ENCODE data around the gene ACADS.

Gene ACADS

DNA sequence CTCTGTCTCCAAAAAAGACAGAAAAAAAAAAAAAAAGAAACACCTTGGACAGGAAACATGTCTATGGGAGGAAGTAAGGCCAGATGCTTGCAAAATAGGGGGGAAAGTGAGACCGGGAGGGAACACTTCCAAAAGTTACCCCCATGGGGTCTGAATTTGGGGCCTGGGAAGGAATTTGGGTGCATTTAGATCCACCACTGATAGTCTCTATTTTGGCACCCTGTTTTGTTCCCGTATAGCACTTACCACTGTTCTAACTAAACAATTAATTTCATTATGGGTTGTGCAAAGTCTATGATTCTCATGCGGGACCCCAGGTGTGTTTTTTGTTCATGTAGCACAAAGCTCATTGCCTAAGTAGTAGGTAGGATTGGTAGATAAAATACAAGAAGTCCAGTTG lies 40.1 kb upstream of the ACADS start:
- no peak for TF ChIP-seq OSR1 (CRISPR knock-in tag; IDR thresholded peaks at IDR 0.05)

DNA sequence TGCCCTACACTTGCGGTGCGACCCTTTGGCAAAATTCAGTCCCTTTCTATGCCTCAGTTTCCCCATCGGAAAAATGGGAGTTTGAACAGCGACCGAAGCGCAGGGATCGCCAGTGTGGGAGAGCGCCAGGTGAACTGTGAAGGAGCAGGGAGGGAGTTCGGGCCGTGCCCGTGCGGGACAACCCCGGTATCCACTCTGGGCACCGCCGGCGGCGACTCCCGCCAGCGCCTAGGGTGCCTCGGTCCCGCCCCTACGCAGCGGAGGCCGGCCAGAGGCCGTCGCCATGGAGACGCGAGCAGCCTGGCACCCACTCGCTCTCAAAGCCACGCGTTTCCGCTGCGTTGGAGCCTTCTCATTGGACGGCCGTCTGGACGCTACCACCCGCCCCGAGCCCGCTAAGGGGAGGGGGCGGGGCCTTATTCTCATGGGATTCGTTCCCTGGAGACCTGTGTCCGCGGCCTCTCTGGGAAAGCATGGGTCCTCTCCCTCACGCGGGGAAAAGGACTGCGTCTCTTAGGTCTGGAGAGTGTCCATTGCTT lies 39.4 kb upstream of the ACADS start:
- TF ChIP-seq PPARA (CRISPR knock-in tag; IDR thresholded peaks at IDR 0.05; ENCODE audit: borderline replicate concordance): no peak
- TF ChIP-seq, protein P1, sequence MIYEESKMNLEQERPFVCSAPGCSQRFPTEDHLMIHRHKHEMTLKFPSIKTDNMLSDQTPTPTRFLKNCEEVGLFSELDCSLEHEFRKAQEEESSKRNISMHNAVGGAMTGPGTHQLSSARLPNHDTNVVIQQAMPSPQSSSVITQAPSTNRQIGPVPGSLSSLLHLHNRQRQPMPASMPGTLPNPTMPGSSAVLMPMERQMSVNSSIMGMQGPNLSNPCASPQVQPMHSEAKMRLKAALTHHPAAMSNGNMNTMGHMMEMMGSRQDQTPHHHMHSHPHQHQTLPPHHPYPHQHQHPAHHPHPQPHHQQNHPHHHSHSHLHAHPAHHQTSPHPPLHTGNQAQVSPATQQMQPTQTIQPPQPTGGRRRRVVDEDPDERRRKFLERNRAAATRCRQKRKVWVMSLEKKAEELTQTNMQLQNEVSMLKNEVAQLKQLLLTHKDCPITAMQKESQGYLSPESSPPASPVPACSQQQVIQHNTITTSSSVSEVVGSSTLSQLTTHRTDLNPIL (CRISPR knock-in tag; IDR thresholded peaks at IDR 0.05; ENCODE audit: low read depth): no peak
- no peak for TF ChIP-seq BACH2 (CRISPR knock-in tag; IDR thresholded peaks at IDR 0.05; ENCODE audit: borderline replicate concordance)
- no peak for TF ChIP-seq ZNF565 (CRISPR knock-in tag; conservative IDR thresholded peaks at IDR 0.05; ENCODE audit: low read depth)
- TF ChIP-seq ZNF70 (CRISPR knock-in tag; IDR thresholded peaks at IDR 0.05): no peak
- TF ChIP-seq, protein P2, sequence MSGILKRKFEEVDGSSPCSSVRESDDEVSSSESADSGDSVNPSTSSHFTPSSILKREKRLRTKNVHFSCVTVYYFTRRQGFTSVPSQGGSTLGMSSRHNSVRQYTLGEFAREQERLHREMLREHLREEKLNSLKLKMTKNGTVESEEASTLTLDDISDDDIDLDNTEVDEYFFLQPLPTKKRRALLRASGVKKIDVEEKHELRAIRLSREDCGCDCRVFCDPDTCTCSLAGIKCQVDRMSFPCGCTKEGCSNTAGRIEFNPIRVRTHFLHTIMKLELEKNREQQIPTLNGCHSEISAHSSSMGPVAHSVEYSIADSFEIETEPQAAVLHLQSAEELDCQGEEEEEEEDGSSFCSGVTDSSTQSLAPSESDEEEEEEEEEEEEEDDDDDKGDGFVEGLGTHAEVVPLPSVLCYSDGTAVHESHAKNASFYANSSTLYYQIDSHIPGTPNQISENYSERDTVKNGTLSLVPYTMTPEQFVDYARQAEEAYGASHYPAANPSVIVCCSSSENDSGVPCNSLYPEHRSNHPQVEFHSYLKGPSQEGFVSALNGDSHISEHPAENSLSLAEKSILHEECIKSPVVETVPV (CRISPR knock-in tag; IDR thresholded peaks at IDR 0.05): no peak
- no peak for TF ChIP-seq ISL1 (CRISPR knock-in tag; IDR thresholded peaks at IDR 0.05)
- TF ChIP-seq GLIS3 (CRISPR knock-in tag; IDR thresholded peaks at IDR 0.05): no peak
- no peak for TF ChIP-seq ZC3H10 (CRISPR knock-in tag; IDR thresholded peaks at IDR 0.05)
- ATAC-seq: peak; percentile 91

More for the DNA sequence above, 40.1 kb upstream of the ACADS start:
- no peak for ATAC-seq

DNA sequence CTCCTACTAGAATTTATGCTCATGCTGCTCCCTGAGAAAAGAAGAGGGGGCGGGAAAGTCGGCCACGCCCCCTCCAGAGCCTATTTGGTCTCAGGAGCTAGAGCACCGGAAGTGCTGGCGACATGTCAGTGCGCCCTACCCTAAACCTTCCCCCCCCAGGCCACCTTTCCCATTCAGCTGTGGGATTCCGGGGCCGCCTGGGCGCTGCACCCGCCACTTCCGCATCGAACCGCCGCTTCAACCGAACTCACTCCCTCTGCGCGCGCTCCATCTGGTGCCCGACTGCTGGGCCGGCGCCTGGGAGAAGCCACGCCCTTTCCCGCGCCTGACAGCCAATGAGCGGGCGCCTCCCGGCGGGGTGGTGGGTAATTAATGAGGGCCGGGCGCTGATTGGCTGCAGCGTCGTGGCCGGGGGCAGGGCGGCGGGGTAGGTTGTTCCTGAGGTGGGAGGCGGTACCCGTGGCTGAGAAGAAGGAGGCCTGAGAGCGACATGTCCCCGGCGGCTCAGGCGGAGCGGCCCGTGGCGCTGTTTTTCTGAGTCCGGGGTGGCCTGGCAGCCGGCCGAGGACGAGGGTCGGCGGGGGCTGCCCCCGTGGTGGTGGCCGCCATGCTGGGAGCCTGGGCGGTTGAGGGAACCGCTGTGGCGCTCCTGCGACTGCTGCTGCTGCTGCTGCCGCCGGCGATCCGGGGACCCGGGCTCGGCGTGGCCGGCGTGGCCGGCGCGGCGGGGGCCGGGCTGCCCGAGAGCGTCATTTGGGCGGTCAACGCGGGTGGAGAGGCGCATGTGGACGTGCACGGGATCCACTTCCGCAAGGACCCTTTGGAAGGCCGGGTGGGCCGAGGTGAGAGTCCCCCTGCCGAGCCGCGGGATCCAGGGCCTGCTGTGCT lies 38.7 kb upstream of the ACADS start, which contains the start of gene MLEC:
MLEC (plus strand) TSS at position 460 of the 888 bp plus-strand sequence; CDS start at position 608, 148 bp downstream.
- ATAC-seq: peak; percentile 90
- TF ChIP-seq ISL1 (CRISPR knock-in tag; IDR thresholded peaks at IDR 0.05) (no peak), TCF4 (CRISPR knock-in tag; IDR thresholded peaks at IDR 0.05; ENCODE audit: borderline replicate concordance) (no peak), CSDC2 (CRISPR knock-in tag; IDR thresholded peaks at IDR 0.05) (no peak), ZFP30 (CRISPR knock-in tag; IDR thresholded peaks at IDR 0.05) (no peak; the same call in 1 of the 2 replicates)
- TF ChIP-seq, protein P3, sequence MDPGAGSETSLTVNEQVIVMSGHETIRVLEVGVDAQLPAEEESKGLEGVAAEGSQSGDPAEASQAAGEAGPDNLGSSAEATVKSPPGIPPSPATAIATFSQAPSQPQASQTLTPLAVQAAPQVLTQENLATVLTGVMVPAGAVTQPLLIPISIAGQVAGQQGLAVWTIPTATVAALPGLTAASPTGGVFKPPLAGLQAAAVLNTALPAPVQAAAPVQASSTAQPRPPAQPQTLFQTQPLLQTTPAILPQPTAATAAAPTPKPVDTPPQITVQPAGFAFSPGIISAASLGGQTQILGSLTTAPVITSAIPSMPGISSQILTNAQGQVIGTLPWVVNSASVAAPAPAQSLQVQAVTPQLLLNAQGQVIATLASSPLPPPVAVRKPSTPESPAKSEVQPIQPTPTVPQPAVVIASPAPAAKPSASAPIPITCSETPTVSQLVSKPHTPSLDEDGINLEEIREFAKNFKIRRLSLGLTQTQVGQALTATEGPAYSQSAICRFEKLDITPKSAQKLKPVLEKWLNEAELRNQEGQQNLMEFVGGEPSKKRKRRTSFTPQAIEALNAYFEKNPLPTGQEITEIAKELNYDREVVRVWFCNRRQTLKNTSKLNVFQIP (CRISPR knock-in tag; IDR thresholded peaks at IDR 0.05; ENCODE audit: borderline replicate concordance, low read depth): no peak

DNA sequence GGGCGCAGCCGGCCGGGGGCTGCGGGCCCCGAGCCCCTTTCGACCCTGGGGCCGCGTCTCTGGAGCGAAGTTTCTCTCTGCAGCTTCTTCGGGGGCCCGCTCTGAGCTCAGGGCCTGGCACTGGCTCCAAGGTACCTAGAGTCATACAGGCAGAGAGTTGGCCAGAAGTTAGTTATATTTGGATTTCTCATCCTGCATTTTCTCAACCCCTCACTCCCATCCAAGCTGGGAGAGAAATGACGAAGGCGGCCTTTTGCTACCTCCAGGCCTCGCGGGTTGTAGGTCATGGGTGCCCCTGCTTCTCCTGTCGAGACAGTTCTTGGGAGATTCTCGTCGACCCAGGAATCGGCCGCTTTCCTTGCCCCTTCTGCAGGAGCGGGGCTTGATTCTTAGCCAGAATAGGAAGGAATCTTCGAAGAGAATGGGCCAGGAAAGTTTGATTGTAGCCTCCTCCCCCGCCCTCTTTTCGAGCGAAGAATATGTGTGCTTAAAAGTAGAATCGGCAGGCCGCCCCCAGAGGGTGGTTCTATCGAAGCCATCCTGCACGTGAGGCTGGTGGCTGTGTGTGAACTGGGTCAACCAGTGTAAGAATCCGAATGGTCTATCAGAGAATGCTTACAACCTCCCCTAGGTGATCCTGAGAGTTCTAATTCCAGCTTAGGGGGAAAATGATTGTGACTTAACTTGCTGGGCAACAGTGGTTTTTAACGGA lies 37.9 kb upstream of the ACADS start:
- TF ChIP-seq, protein P2 (CRISPR knock-in tag; IDR thresholded peaks at IDR 0.05): no peak
- TF ChIP-seq ZNF565 (CRISPR knock-in tag; conservative IDR thresholded peaks at IDR 0.05; ENCODE audit: low read depth) (no peak), TOX (CRISPR knock-in tag; IDR thresholded peaks at IDR 0.05; ENCODE audit: borderline replicate concordance) (no peak), OSR1 (CRISPR knock-in tag; IDR thresholded peaks at IDR 0.05) (no peak), ARNTL (CRISPR knock-in tag; IDR thresholded peaks at IDR 0.05; ENCODE audit: borderline replicate concordance, low read depth) (no peak), SNAI2 (CRISPR knock-in tag; IDR thresholded peaks at IDR 0.05) (no peak), ZFP3 (CRISPR knock-in tag; IDR thresholded peaks at IDR 0.05) (no peak), ZC3H10 (CRISPR knock-in tag; IDR thresholded peaks at IDR 0.05) (no peak), ZNF70 (CRISPR knock-in tag; IDR thresholded peaks at IDR 0.05) (no peak), PPARA (CRISPR knock-in tag; IDR thresholded peaks at IDR 0.05; ENCODE audit: borderline replicate concordance) (no peak), CSDC2 (CRISPR knock-in tag; IDR thresholded peaks at IDR 0.05) (no peak), GLIS3 (CRISPR knock-in tag; IDR thresholded peaks at IDR 0.05) (no peak), RARB (CRISPR knock-in tag; IDR thresholded peaks at IDR 0.05) (no peak)
- TF ChIP-seq, protein P4, sequence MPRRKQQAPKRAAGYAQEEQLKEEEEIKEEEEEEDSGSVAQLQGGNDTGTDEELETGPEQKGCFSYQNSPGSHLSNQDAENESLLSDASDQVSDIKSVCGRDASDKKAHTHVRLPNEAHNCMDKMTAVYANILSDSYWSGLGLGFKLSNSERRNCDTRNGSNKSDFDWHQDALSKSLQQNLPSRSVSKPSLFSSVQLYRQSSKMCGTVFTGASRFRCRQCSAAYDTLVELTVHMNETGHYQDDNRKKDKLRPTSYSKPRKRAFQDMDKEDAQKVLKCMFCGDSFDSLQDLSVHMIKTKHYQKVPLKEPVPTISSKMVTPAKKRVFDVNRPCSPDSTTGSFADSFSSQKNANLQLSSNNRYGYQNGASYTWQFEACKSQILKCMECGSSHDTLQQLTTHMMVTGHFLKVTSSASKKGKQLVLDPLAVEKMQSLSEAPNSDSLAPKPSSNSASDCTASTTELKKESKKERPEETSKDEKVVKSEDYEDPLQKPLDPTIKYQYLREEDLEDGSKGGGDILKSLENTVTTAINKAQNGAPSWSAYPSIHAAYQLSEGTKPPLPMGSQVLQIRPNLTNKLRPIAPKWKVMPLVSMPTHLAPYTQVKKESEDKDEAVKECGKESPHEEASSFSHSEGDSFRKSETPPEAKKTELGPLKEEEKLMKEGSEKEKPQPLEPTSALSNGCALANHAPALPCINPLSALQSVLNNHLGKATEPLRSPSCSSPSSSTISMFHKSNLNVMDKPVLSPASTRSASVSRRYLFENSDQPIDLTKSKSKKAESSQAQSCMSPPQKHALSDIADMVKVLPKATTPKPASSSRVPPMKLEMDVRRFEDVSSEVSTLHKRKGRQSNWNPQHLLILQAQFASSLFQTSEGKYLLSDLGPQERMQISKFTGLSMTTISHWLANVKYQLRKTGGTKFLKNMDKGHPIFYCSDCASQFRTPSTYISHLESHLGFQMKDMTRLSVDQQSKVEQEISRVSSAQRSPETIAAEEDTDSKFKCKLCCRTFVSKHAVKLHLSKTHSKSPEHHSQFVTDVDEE (CRISPR knock-in tag; IDR thresholded peaks at IDR 0.05): no peak
- TF ChIP-seq, protein P3 (CRISPR knock-in tag; IDR thresholded peaks at IDR 0.05; ENCODE audit: borderline replicate concordance, low read depth): no peak

More for the DNA sequence above, 37.9 kb upstream of the ACADS start:
- ATAC-seq: no peak

Measured in SK-N-SH treated with all-trans-retinoic acid at 6 μM for 48 hours (cell line).